OCI-LY3 (cell line): ENCODE data around the gene SYTL3.

Source experiments
- CTCF ChIP-seq: fragments of 200-600, 300-600 bp; sonication (generic); IDR thresholded peaks from 2 replicates; pipeline ENCODE4 v1.5.1; 2014; ENCODE audit warnings: antibody characterized with exemption, low read length, low read depth
- EZH2phosphoT487 ChIP-seq: fragments of 200-600 bp; shearing (Covaris generic); IDR thresholded peaks from 2 replicates; pipeline ENCODE4 v1.6.1; 2018; ENCODE audit warnings: antibody characterized with exemption, mixed run types, low read depth

DNA sequence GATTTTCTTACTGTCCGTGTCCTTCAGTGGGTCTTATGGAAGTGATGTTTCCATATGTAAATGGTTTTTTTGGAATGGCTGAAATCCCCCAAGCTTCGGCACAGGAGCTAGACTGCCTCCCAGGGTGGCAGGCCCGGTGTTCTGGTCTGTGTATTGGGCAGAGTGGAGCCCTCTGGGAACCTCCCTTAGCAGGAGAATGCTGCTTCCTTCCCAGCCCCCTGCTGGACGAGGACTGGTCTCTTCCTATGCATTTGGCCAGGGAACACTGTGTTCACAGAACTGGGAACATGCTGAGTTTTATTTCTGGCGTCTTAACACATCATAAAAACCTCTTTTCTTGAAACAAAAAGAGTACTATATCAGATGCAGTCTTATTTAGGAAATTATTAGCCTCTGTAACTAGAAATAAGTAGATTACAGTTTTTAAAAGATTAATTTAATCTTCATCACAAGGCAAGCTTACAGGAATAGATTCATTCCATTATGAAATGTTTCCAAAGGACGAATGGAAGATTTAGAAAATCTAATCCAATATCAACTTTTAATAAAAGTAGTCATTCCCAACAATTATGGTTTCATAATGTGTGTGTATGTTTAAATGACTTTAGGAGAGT is 56.6 kb downstream of the SYTL3 start:
- TF ChIP-seq CTCF: no peak
- TF ChIP-seq EZH2phosphoT487: no peak
